ENCODE results near the gene RPS14. TPM values are rescaled to one million over a fixed set of nuclear protein-coding genes. Genes with fewer than 3 reads are reported as not detected.
A peak's percentile ranks its signal among the peaks of the same experiment; 100 is the strongest.

The RPS14 gene
- total RNA-seq (1,504 TPM), polyA plus RNA-seq (ENCODE audit: insufficient read depth, low read depth, low replicate concordance) (1,994 TPM)
- long read RNA-seq, donor 1, transcript RPS14-203 (5 exons, 569 nt) = major isoform, 1,273 of 1,828 reads
- long read RNA-seq, donor 1, transcript RPS14-205 (3 exons, 3,119 nt) = minor isoform, 213 of 1,828 reads
- long read RNA-seq, donor 1, transcript RPS14-206 (2 exons, 398 nt) = minor isoform, 12 of 1,828 reads
- long read RNA-seq, donor 1, partial matches to known transcripts = 278 of 1,828 reads
- long read RNA-seq, donor 1, other reads (novel, unspliced or antisense) = 47 of 1,828 reads
- long read RNA-seq, donor 2, transcript RPS14-201 (5 exons, 712 nt) = minor isoform, 11 of 2,109 reads
- long read RNA-seq, donor 2, transcript RPS14-205 (3 exons, 3,119 nt) = minor isoform, 165 of 2,109 reads
- long read RNA-seq, donor 2, transcript RPS14-203 (5 exons, 569 nt) = major isoform, 1,500 of 2,109 reads
- long read RNA-seq, donor 2, partial matches to known transcripts = 306 of 2,109 reads
- long read RNA-seq, donor 2, other reads (novel, unspliced or antisense) = 121 of 2,109 reads
- long read RNA-seq, donor 3, transcript RPS14-206 (2 exons, 398 nt) = minor isoform, 6 of 2,344 reads
- long read RNA-seq, donor 3, transcript RPS14-203 (5 exons, 569 nt) = major isoform, 1,762 of 2,344 reads
- long read RNA-seq, donor 3, transcript RPS14-205 (3 exons, 3,119 nt) = minor isoform, 170 of 2,344 reads
- long read RNA-seq, donor 3, transcript RPS14-201 (5 exons, 712 nt) = minor isoform, 10 of 2,344 reads
- long read RNA-seq, donor 3, partial matches to known transcripts = 295 of 2,344 reads
- long read RNA-seq, donor 3, other reads (novel, unspliced or antisense) = 98 of 2,344 reads
- long read RNA-seq, donor 4, transcript RPS14-205 (3 exons, 3,119 nt) = minor isoform, 28 of 1,273 reads
- long read RNA-seq, donor 4, transcript RPS14-201 (5 exons, 712 nt) = minor isoform, 9 of 1,273 reads
- long read RNA-seq, donor 4, transcript RPS14-203 (5 exons, 569 nt) = major isoform, 1,062 of 1,273 reads
- long read RNA-seq, donor 4, partial matches to known transcripts = 134 of 1,273 reads
- long read RNA-seq, donor 4, other reads (novel, unspliced or antisense) = 36 of 1,273 reads
- long read RNA-seq, donor 5, transcript RPS14-203 (5 exons, 569 nt) = major isoform, 82 of 100 reads
- long read RNA-seq, donor 5, partial matches to known transcripts = 14 of 100 reads
- long read RNA-seq, donor 5, other reads (novel, unspliced or antisense) = 0 of 100 reads
- long read RNA-seq, donor 6, transcript RPS14-203 (5 exons, 569 nt) = major isoform, 4,513 of 6,304 reads
- long read RNA-seq, donor 6, transcript RPS14-201 (5 exons, 712 nt) = minor isoform, 25 of 6,304 reads
- long read RNA-seq, donor 6, transcript RPS14-202 (5 exons, 2,314 nt) = minor isoform, 15 of 6,304 reads
- long read RNA-seq, donor 6, transcript RPS14-205 (3 exons, 3,119 nt) = minor isoform, 619 of 6,304 reads
- long read RNA-seq, donor 6, partial matches to known transcripts = 888 of 6,304 reads
- long read RNA-seq, donor 6, other reads (novel, unspliced or antisense) = 235 of 6,304 reads
- long read RNA-seq, donor 7, transcript RPS14-205 (3 exons, 3,119 nt) = minor isoform, 39 of 673 reads
- long read RNA-seq, donor 7, transcript RPS14-202 (5 exons, 2,314 nt) = minor isoform, 7 of 673 reads
- long read RNA-seq, donor 7, transcript RPS14-201 (5 exons, 712 nt) = minor isoform, 6 of 673 reads
- long read RNA-seq, donor 7, transcript RPS14-203 (5 exons, 569 nt) = major isoform, 539 of 673 reads
- long read RNA-seq, donor 7, partial matches to known transcripts = 72 of 673 reads
- long read RNA-seq, donor 7, other reads (novel, unspliced or antisense) = 10 of 673 reads
- long read RNA-seq, donor 8, transcript RPS14-203 (5 exons, 569 nt) = major isoform, 1,483 of 2,086 reads
- long read RNA-seq, donor 8, transcript RPS14-201 (5 exons, 712 nt) = minor isoform, 11 of 2,086 reads
- long read RNA-seq, donor 8, transcript RPS14-206 (2 exons, 398 nt) = minor isoform, 13 of 2,086 reads
- long read RNA-seq, donor 8, transcript RPS14-205 (3 exons, 3,119 nt) = minor isoform, 215 of 2,086 reads
- long read RNA-seq, donor 8, partial matches to known transcripts = 294 of 2,086 reads
- long read RNA-seq, donor 8, other reads (novel, unspliced or antisense) = 61 of 2,086 reads
- long read RNA-seq, donor 9, transcript RPS14-201 (5 exons, 712 nt) = minor isoform, 5 of 1,133 reads
- long read RNA-seq, donor 9, transcript RPS14-203 (5 exons, 569 nt) = major isoform, 825 of 1,133 reads
- long read RNA-seq, donor 9, transcript RPS14-202 (5 exons, 2,314 nt) = minor isoform, 6 of 1,133 reads
- long read RNA-seq, donor 9, transcript RPS14-205 (3 exons, 3,119 nt) = minor isoform, 127 of 1,133 reads
- long read RNA-seq, donor 9, partial matches to known transcripts = 162 of 1,133 reads
- long read RNA-seq, donor 9, other reads (novel, unspliced or antisense) = 5 of 1,133 reads
- long read RNA-seq, donor 10, transcript RPS14-203 (5 exons, 569 nt) = major isoform, 1,226 of 1,810 reads
- long read RNA-seq, donor 10, transcript RPS14-206 (2 exons, 398 nt) = minor isoform, 8 of 1,810 reads
- long read RNA-seq, donor 10, transcript RPS14-205 (3 exons, 3,119 nt) = minor isoform, 222 of 1,810 reads
- long read RNA-seq, donor 10, partial matches to known transcripts = 316 of 1,810 reads
- long read RNA-seq, donor 10, other reads (novel, unspliced or antisense) = 34 of 1,810 reads

GRCh38 chr5:150449517-150450339, at the start of gene RPS14:
Gene RPS14, minus strand, starts transcription at chr5:150449739. Its CDS starts 2,006 bp downstream, at chr5:150447733.
- intact Hi-C loops (cut with DNase I) = no loop called here
- peak within 1 kb of the TSS; percentile 79 to 97 (median 91) for H3K4me3 ChIP-seq (ENCODE audit: low read length in 3 of 3)
- no peaks in the 10 kb centered on the region for H3K9me3 ChIP-seq (ENCODE audit: control insufficient read depth in 2 of 3, insufficient read depth in 1 of 3, low read length in 3 of 3)
- peaks cover 17 to 32% (median 26%) of the 10 kb centered on the region in 3 donors for H3K36me3 ChIP-seq (ENCODE audit: control insufficient read depth in 2 of 3, insufficient read depth in 3 of 3, low read length in 3 of 3)
- TF ChIP-seq CTCF (IDR thresholded peaks at IDR 0.05; ENCODE audit: borderline replicate concordance, extremely low read depth, insufficient read depth) = peak; percentile 94
- no peaks in the 10 kb centered on the region for H3K27me3 ChIP-seq (ENCODE audit: control insufficient read depth, insufficient read depth, low read length)
- FAIRE-seq (no peak), DNase-seq (peak; percentile 96 to 98 (median 97))
- peak within 1 kb of the TSS; percentile 98 to 99 for H3K27ac ChIP-seq (ENCODE audit: low read depth in 2 of 2, low read length in 2 of 2)
- H3K9ac ChIP-seq (ENCODE audit: low read length in 3 of 3) = peak within 1 kb of the TSS; percentile 90 to 100 (median 98)
- H3K4me1 ChIP-seq (ENCODE audit: control insufficient read depth in 2 of 3, insufficient read depth in 2 of 3, low read depth in 1 of 3, low read length in 3 of 3) = peaks cover 11 to 12% (median 11%) of the 10 kb centered on the region in 3 donors

- Histone ChIP-seq H3K36me3 (ENCODE audit: control insufficient read depth in 2 of 3, insufficient read depth in 3 of 3, low read length in 3 of 3) (peaks cover 0 to 4% (median 0%) of the 10 kb centered on the region in 3 donors), H3K9me3 (ENCODE audit: control insufficient read depth in 2 of 3, insufficient read depth in 1 of 3, low read length in 3 of 3) (no peaks in the 10 kb centered on the region), H3K4me1 (ENCODE audit: control insufficient read depth in 2 of 3, insufficient read depth in 2 of 3, low read depth in 1 of 3, low read length in 3 of 3) (peaks cover 0 to 45% (median 42%) of the 10 kb centered on the region in 3 donors), H3K9ac (ENCODE audit: low read length in 3 of 3) (no peak overlapping the region), H3K27me3 (ENCODE audit: control insufficient read depth, insufficient read depth, low read length) (no peaks in the 10 kb centered on the region), H3K4me3 (ENCODE audit: low read length in 3 of 3) (no peak overlapping the region), H3K27ac (ENCODE audit: low read depth in 2 of 2, low read length in 2 of 2) (peak overlapping the region in 1 of 2 donors; percentile 18)
- DNase-seq (no peak), FAIRE-seq (no peak)
- intact Hi-C loops (cut with DNase I) = no loop called here
- no peak for TF ChIP-seq CTCF (IDR thresholded peaks at IDR 0.05; ENCODE audit: borderline replicate concordance, extremely low read depth, insufficient read depth)
These were observed 49.4 kb upstream of the RPS14 start for GRCh38 chr5:150498971-150499370.
